Upper lobe of left lung (tissue), 6 donors: ENCODE measurements around the gene STIM2. TPM values are rescaled to one million over a fixed set of nuclear protein-coding genes. Genes with fewer than 3 reads are reported as not detected.

Experiments used
- ATAC-seq, 2 donors: fragments of 200-7000 bp; cut with Tn5 transposase; one replicate each; pipeline ENCODE4 v1.9.1; 2022; ENCODE audit warnings: mild to moderate bottlenecking in 2 of 2, moderate library complexity in 2 of 2; ENCODE audit not compliant: low FRiP score in 2 of 2
- DNase-seq, 2 donors: peaks; one replicate each; pipeline ENCODE4 v3.0.0-alpha.2; 2019 to 2020
- H3K27ac ChIP-seq, 4 donors: fragments of 200-600 bp; sonication (generic); one replicate each; pipeline ENCODE4 v1.5.1; 2016 to 2019
- H3K27me3 ChIP-seq, 4 donors: fragments of 200-600 bp; sonication (generic); one replicate each; pipeline ENCODE4 v1.5.1; 2017 to 2019
- H3K36me3 ChIP-seq, 4 donors: fragments of 200-600 bp; sonication (generic); one replicate each; pipeline ENCODE4 v1.5.1; 2016 to 2019
- H3K4me1 ChIP-seq, 4 donors: fragments of 200-600 bp; sonication (generic); one replicate each; pipeline ENCODE4 v1.5.1; 2018 to 2019
- H3K4me3 ChIP-seq, 4 donors: fragments of 200-600 bp; sonication (generic); one replicate each; pipeline ENCODE4 v1.5.1; 2017 to 2019; ENCODE audit warnings: mild to moderate bottlenecking in 2 of 4, moderate library complexity in 1 of 4
- H3K9me3 ChIP-seq, 4 donors: fragments of 200-600 bp; sonication (generic); one replicate each; pipeline ENCODE4 v1.5.1; 2018 to 2019
- EP300 ChIP-seq, 4 donors: sonication (generic); formaldehyde crosslinking; IDR thresholded peaks; one replicate each; pipeline ENCODE4 v1.5.1; 2017; ENCODE audit warnings: antibody characterized with exemption in 4 of 4, control low read depth in 2 of 4
- POLR2A ChIP-seq, 4 donors: fragments of 450-650 bp; IDR thresholded peaks; one replicate each; pipeline ENCODE4 v1.5.1; 2016 to 2017; ENCODE audit warnings: antibody characterized with exemption in 4 of 4, mild to moderate bottlenecking in 2 of 4
- POLR2AphosphoS5 ChIP-seq, 2 donors: sonication (generic); formaldehyde crosslinking; IDR thresholded peaks; one replicate each; pipeline ENCODE4 v1.5.1; 2017; ENCODE audit warnings: antibody characterized with exemption in 2 of 2
- WGBS, 2 donors: methylation state at CpG; one replicate each; pipeline ENCODE4 v1.1.5; 2017 to 2018; 5-methylcytosine and 5-hydroxymethylcytosine counted together
- total RNA-seq, 6 donors: library from RNA; depleted of rRNA in 4 of 6; stranded (reverse); fragments of >200 nt in 4 of 6; gene quantifications; one replicate each; pipeline versions ENCODE4 v1.1.0 to v1.2.1, GENCODE V29; 2016 to 2021
- TF ChIP-seq, protein P1 (sequence below), 6 experiments: fragments of 450-650 bp in 4 of 6; fragments of 200-600 bp in 2 of 6; sonication (generic) in 2 of 6; IDR thresholded peaks; one replicate each; pipeline ENCODE4 v1.5.1; 2016 to 2019; ENCODE audit warnings: antibody characterized with exemption in 6 of 6
- donor health status: DM: no; HTN: no; CAD: no; lungs with moderate emphysema.
- donor health status: DM: no; HTN: yes; CAD: no; lungs with severe emphysema.

Gene STIM2
- total RNA-seq, 6 donors from 2014 or later: 21.6 to 54.3 (median 37.8) TPM

DNA sequence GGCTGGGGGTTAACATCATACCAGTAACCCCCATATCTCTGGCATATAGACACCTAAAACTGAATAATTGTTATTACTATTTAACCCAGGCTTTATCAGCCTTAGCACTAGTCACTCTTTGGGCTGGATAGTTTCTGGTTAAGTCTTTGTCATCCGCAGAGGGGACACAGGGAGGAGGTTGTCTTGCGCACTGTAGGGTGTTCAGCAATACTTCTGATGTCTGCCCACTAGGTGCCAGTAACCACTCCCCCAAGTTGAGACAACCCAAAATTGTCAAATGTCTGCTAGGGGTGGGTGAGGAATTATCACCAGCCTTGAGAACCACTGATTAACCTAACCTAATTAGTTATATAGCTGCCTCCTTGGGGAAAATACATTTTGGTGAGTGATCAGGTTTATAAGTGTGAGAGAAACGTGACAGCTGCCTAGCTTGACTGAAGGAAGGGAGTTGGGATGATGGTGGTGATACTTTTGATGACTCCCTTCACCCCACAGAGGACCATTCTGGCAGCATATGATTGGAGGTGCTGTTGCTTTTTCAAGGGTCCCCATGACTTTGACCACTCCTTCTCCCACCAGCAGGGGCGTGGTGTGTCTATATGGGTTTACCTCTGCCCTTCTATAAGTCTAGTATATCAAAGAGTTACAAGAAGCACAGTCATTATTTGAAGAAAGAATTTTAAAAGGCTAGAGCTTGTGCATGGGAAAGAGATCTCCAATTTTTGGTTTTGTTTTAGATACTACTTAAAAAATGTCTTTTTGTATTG, 140.9 kb downstream of the STIM2 start:
- H3K27me3 ChIP-seq: no peaks in the 10 kb centered on the region
- TF ChIP-seq, protein P1, sequence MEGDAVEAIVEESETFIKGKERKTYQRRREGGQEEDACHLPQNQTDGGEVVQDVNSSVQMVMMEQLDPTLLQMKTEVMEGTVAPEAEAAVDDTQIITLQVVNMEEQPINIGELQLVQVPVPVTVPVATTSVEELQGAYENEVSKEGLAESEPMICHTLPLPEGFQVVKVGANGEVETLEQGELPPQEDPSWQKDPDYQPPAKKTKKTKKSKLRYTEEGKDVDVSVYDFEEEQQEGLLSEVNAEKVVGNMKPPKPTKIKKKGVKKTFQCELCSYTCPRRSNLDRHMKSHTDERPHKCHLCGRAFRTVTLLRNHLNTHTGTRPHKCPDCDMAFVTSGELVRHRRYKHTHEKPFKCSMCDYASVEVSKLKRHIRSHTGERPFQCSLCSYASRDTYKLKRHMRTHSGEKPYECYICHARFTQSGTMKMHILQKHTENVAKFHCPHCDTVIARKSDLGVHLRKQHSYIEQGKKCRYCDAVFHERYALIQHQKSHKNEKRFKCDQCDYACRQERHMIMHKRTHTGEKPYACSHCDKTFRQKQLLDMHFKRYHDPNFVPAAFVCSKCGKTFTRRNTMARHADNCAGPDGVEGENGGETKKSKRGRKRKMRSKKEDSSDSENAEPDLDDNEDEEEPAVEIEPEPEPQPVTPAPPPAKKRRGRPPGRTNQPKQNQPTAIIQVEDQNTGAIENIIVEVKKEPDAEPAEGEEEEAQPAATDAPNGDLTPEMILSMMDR (IDR thresholded peaks at IDR 0.05): no peak
- 96 to 98% methylated on average over 4 of the region's 4 CpGs for WGBS, 2 donors

DNA sequence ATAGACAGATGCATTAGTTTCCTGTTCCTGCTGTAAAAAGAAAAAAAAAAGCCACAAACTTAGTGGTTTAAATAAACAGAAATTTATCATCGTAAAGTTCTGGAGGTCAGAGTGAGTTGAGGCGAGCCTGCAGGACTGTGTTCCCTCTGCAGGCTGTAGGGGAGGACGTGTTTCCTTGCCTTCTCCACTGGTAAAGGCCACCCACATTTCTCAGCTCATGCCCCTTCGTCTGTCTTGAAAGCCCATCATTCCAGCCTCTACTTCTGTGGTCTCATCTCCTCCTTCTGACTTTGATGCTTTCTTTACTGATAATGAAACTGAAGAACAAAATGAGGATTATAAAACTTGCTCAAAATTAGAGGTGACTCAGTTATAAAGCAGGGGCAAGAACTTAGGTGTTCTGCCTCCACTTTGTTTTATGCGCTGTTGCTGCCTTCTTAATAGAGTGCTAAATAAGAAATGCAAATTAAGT, 143.0 kb downstream of the STIM2 start:
- no peaks in the 10 kb centered on the region for H3K36me3 ChIP-seq
- DNase-seq (no peak), ATAC-seq (no peak)
- peaks cover 6 to 20% (median 16%) of the 10 kb centered on the region in 4 donors for H3K4me1 ChIP-seq
- no peaks in the 10 kb centered on the region for H3K9me3 ChIP-seq
- H3K4me3 ChIP-seq: no peak overlapping the region
- no peak for TF ChIP-seq POLR2A (IDR thresholded peaks at IDR 0.05)
- TF ChIP-seq EP300 (IDR thresholded peaks at IDR 0.05): no peak
- TF ChIP-seq, protein P1 (IDR thresholded peaks at IDR 0.05): no peak
- no peak for TF ChIP-seq POLR2AphosphoS5 (IDR thresholded peaks at IDR 0.05)
- 45 to 46% methylated on average over 5 of the region's 5 CpGs for WGBS, 2 donors
- H3K27me3 ChIP-seq: no peaks in the 10 kb centered on the region
- H3K27ac ChIP-seq: no peak overlapping the region

More for the DNA sequence above, 140.9 kb downstream of the STIM2 start:
- ATAC-seq: no peak
- Histone ChIP-seq H3K4me3 (no peak overlapping the region), H3K36me3 (no peaks in the 10 kb centered on the region), H3K27ac (no peak overlapping the region), H3K4me1 (peaks cover 3 to 14% (median 11%) of the 10 kb centered on the region in 4 donors), H3K9me3 (no peaks in the 10 kb centered on the region)
- no peak for DNase-seq

DNA sequence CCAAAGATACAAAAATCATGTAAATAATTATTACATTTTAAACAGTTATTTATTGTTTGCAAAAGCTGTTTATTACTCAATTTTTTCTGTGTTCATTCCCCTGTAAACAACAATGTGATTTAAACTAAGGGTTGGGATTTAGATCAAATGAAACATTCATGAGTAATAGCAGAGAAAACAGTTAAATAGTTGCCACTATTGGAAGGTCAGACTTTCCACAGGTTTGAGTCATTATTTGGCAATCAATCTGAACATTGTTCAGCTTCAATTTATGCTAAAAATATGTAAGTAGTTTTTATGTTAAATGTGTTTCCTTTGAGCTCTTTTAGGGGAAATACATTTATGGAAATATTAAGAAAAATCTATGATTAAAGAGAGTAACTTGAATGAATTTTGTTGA, 144.9 kb downstream of the STIM2 start:
- no peak overlapping the region for H3K4me3 ChIP-seq
- TF ChIP-seq POLR2AphosphoS5 (IDR thresholded peaks at IDR 0.05) (no peak), POLR2A (IDR thresholded peaks at IDR 0.05) (no peak), EP300 (IDR thresholded peaks at IDR 0.05) (no peak)
- TF ChIP-seq, protein P1 (IDR thresholded peaks at IDR 0.05): no peak
- H3K36me3 ChIP-seq: no peaks in the 10 kb centered on the region
- H3K9me3 ChIP-seq: no peaks in the 10 kb centered on the region
- peak overlapping the region in 1 of 4 donors; percentile 27 for H3K27ac ChIP-seq
- peak in 1 of 2 donors; percentile 38 for ATAC-seq
- no peaks in the 10 kb centered on the region for H3K27me3 ChIP-seq
- peaks cover 14 to 33% (median 29%) of the 10 kb centered on the region in 4 donors for H3K4me1 ChIP-seq
- no peak for DNase-seq

DNA sequence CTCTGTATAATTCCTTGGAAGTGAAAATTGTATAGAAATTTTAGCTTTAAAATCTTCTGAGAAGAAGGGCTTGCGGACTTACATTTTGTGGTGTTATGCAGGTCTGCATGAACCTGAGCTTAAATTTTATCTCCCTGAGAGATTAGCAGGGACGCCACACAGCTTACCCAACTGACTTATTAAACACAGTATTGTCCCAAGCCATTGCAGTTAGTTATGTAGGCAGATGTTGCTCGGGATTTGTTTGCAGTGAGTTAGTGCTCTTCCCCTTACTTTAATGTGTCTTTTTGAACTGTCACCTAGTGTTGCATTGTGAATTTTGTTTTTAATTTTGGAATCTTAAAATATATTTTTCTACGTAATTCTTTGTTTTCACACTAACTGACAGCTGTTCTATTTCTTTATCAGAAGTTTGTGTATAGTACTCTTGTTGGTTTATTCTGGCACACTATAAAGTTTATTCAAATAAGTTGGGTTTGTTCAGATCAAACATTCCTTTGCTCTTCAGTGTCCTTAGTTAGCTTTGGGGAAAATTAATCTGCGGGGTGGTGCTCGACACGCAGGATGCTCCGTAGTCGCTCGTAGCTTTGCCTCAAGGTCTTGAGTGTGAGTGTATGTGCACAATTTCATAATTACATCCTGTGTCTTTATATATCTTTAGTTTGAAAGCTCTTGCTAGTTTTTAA, 145.4 kb downstream of the STIM2 start:
- H3K36me3 ChIP-seq: no peaks in the 10 kb centered on the region
- H3K4me3 ChIP-seq: no peak overlapping the region
- no peaks in the 10 kb centered on the region for H3K9me3 ChIP-seq
- WGBS, 2 donors: 40 to 41% methylated on average over 10 of the region's 10 CpGs
- ATAC-seq (no peak), DNase-seq (no peak)
- H3K4me1 ChIP-seq: peaks cover 17 to 37% (median 31%) of the 10 kb centered on the region in 4 donors
- no peaks in the 10 kb centered on the region for H3K27me3 ChIP-seq
- H3K27ac ChIP-seq: peak overlapping the region in 2 of 4 donors; percentile 10 to 27
- TF ChIP-seq EP300 (IDR thresholded peaks at IDR 0.05) (no peak), POLR2AphosphoS5 (IDR thresholded peaks at IDR 0.05) (no peak), POLR2A (IDR thresholded peaks at IDR 0.05) (no peak)
- TF ChIP-seq, protein P1 (IDR thresholded peaks at IDR 0.05): no peak
